ENCODE measurements around the gene KCNRG. TPM values are rescaled to one million over a fixed set of nuclear protein-coding genes. Genes with fewer than 3 reads are reported as not detected.
"Not testable (repeated sequence)": the region's sequence is repeated elsewhere in the genome, so short reads cannot be mapped to it uniquely, and the experiment has no call there.

KCNRG gene
- total RNA-seq, 2 experiments from 2014 or later = not detected

- H3K4me1 Mint-ChIP-seq (ENCODE audit: low read depth); H3K27ac Mint-ChIP-seq; H3K27me3 Mint-ChIP-seq (ENCODE audit: low read depth); CTCF ChIA-PET; H3K9me3 Mint-ChIP-seq; intact Hi-C loops (cut with micrococcal nuclease); DNase-seq; H3K4me3 Mint-ChIP-seq: not testable (repeated sequence)
- H3K36me3 Mint-ChIP-seq (ENCODE audit: low read depth) = peaks cover 21% of the 10 kb centered on the region
Measured at GRCh38 chr13:50062336-50062735, 47.1 kb downstream of the KCNRG start.

GRCh38 chr13:50065712-50066111 is 50.5 kb downstream of the KCNRG start:
- Mint-ChIP-seq H3K4me1 (ENCODE audit: low read depth) (no peaks in the 10 kb centered on the region), H3K27ac (no peak overlapping the region), H3K27me3 (ENCODE audit: low read depth) (no peaks in the 10 kb centered on the region), H3K36me3 (ENCODE audit: low read depth) (peaks cover 23% of the 10 kb centered on the region), H3K9me3 (no peaks in the 10 kb centered on the region), H3K4me3 (no peak overlapping the region)
- CTCF ChIA-PET = interaction anchor here (1.1 kb wide), 1 partner anchor 89 kb away, joined by 3 read pairs; no protein-coding TSS in a partner anchor
- intact Hi-C loops (cut with micrococcal nuclease) = no loop called here
- DNase-seq = no peak

- peaks cover 29% of the 10 kb centered on the region for H3K36me3 Mint-ChIP-seq (ENCODE audit: low read depth)
- no peak overlapping the region for H3K27ac Mint-ChIP-seq
- no peaks in the 10 kb centered on the region for H3K27me3 Mint-ChIP-seq (ENCODE audit: low read depth)
- no peaks in the 10 kb centered on the region for H3K9me3 Mint-ChIP-seq
- CTCF ChIA-PET = no interaction called here
- H3K4me1 Mint-ChIP-seq (ENCODE audit: low read depth) = peaks cover under 1% of the 10 kb centered on the region
- no peak for DNase-seq
- no peak overlapping the region for H3K4me3 Mint-ChIP-seq
- intact Hi-C loops (cut with micrococcal nuclease) = no loop called here
Measured at GRCh38 chr13:50068508-50068907, 53.3 kb downstream of the KCNRG start.

- H3K27me3 Mint-ChIP-seq (ENCODE audit: low read depth) = no peaks in the 10 kb centered on the region
- no peak overlapping the region for H3K27ac Mint-ChIP-seq
- H3K9me3 Mint-ChIP-seq = no peaks in the 10 kb centered on the region
- intact Hi-C loops (cut with micrococcal nuclease) = no loop called here
- peaks cover 3% of the 10 kb centered on the region for H3K4me1 Mint-ChIP-seq (ENCODE audit: low read depth)
- CTCF ChIA-PET = interaction anchor here (0.9 kb wide), 1 partner anchor 71 kb away, joined by 3 read pairs; no protein-coding TSS in a partner anchor
- peaks cover 27% of the 10 kb centered on the region for H3K36me3 Mint-ChIP-seq (ENCODE audit: low read depth)
- no peak for DNase-seq
- H3K4me3 Mint-ChIP-seq = no peak overlapping the region
Measured at GRCh38 chr13:50069261-50069660, 54.0 kb downstream of the KCNRG start.

GRCh38 chr13:50070186-50070585 is 54.9 kb downstream of the KCNRG start:
- intact Hi-C loops (cut with micrococcal nuclease) = loop anchor here (5.0 kb wide), 1 partner anchor 33 kb away; no protein-coding TSS in a partner anchor
- no peak overlapping the region for H3K4me3 Mint-ChIP-seq
- H3K27me3 Mint-ChIP-seq (ENCODE audit: low read depth) = no peaks in the 10 kb centered on the region
- H3K4me1 Mint-ChIP-seq (ENCODE audit: low read depth) = peaks cover 3% of the 10 kb centered on the region
- H3K9me3 Mint-ChIP-seq = no peaks in the 10 kb centered on the region
- peaks cover 27% of the 10 kb centered on the region for H3K36me3 Mint-ChIP-seq (ENCODE audit: low read depth)
- no peak for DNase-seq
- CTCF ChIA-PET = interaction anchor here (0.9 kb wide), 1 partner anchor 72 kb away, joined by 3 read pairs; no protein-coding TSS in a partner anchor
- H3K27ac Mint-ChIP-seq = no peak overlapping the region

Small RNA genes within 50 kb of the gene (microRNA-seq; reads per million reads assigned to microRNA genes)
- gene MIR15A (ENCODE audit: borderline microRNAs expressed, borderline replicate concordance) (3,662 reads per million, percentile 94 among the genes with 10 or more reads in this experiment), gene MIR16-1 (ENCODE audit: borderline microRNAs expressed, borderline replicate concordance) (684 reads per million, percentile 81 among the genes with 10 or more reads in this experiment), gene MIR3613 (ENCODE audit: borderline microRNAs expressed, borderline replicate concordance) (35.7 reads per million, percentile 45 among the genes with 10 or more reads in this experiment)

Other genes with a start within 250 kb of the KCNRG start
- 10 to 100 TPM; 47.9 to 50.7 TPM for gene KPNA3, start 222.8 kb upstream of the KCNRG start, total RNA-seq
- gene SPRYD7, start 79.1 kb upstream of the KCNRG start, total RNA-seq = 1 to 10 TPM; 2.5 to 2.6 TPM
- 10 to 100 TPM; 15.5 to 15.8 TPM for gene TRIM13, start 18.4 kb upstream of the KCNRG start, total RNA-seq